ENCODE data around the gene ATAT1. TPM values are rescaled to one million over a fixed set of nuclear protein-coding genes. Genes with fewer than 3 reads are reported as not detected.
A peak's percentile ranks its signal among the peaks of the same experiment; 100 is the strongest.

ATAT1 gene
- total RNA-seq, 2 donors from 2014 or later: 2.7 to 3.8 TPM

DNA sequence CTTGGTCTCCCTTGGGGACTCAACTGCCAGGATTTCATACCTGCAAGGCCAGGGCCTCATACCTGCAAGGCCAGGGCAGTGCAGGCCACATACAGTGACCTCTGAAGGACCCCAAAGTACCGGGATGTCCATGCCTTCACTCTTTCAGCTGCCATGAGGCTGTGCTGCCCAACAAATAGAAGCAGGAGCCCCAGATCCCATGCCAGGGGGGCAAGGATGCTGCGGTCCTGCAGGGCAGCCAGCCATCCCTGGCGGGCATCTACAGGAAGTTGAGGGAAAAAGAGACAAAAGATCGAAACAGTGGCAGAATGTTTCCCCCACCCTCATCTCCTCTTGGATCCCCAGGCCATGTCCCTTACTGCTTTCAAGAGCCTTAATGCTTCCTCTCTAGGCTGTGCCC lies 63.3 kb downstream of the ATAT1 start:
- intact Hi-C loops (cut with DNase I): no loop called here
- DNase-seq: no peak
- no peak for ATAC-seq

DNA sequence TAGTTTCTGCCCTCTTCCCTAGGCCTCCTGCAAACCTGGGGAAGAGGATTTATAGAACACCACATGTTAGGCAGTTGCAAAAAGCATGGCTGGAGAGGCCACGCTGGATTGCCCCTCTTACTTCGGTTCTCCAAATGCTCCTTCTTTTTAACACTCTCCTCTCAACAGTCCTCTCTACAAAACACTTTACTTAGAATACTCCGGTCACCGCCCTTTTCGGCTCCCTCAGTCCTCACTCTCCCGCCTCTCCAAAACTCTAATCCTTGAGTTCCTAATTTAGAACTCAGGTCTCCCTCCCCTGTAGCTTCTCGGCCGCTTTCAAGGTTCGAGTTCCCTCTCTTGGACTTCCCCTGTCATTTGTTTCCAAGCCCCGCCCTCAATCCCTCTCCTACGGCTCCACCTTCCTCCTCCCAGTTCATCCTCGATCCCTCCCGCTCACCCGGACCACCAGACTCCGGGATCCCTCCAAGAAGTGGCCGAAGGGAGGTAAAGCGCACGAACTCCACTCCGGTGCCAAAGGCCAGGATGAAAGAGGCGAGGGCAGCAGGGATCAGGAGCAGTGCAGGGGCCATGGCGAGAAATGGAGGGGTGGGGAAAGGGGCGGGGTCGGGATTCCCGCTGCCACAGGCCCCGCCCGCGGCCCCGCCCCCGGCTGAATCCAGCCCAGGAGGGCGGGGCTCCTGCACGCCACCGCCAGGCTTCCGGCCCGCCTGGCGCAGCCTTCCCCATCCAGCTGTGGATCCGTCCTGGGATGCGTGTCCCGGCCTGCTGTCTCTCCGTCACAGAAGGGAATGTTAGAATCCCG lies 63.9 kb downstream of the ATAT1 start, which contains the start of gene NRM:
Gene NRM (minus strand): TSS at position 582 of the 805 bp plus-strand sequence. CDS start 10 bp downstream, at position 572.
- intact Hi-C loops (cut with DNase I): no loop called here
- DNase-seq (peak; percentile 93), ATAC-seq (peak; percentile 67 to 76)

DNA sequence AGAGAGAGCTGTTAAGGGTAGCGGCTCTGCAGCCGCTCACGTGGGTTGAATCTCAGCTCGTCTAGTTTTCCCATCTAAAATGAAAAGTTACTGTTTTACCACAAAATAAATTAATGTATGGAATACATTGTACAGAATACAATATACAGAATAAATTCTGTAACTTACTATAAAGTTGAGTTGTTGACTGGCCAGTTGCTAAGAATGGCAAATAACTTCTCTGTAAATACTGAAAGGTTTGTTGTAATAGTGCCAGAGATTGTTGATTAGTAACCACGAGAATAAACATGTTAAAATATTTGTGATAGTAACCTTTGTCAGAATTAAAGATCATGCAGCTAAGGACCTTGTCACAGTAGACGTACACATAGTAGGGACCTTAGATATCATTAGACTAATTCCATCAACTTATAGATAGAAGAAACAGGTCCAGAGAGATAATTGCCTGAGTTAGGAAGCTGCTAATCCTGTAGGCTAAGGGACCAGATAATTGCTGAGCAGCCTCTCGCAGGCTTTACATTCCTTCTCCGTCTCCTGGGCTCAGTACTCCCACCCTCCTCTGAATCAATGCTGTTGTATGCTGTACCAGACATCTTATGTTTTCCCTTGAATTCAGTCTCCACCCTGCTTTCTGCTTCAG lies 64.7 kb downstream of the ATAT1 start:
- ATAC-seq (no peak), DNase-seq (no peak)
- intact Hi-C loops (cut with DNase I): no loop called here

Small RNA genes within 50 kb of the gene (microRNA-seq; reads per million reads assigned to microRNA genes)
- gene MIR877: 9.3 to 34.9 reads per million in 2 donors

Other genes starting within 250 kb of the ATAT1 start
- 100 to 1,000 TPM; 210 to 242 TPM for gene HLA-E, start 137.4 kb upstream of the ATAT1 start, total RNA-seq
- gene GNL1, start 70.4 kb upstream of the ATAT1 start, total RNA-seq: 10 to 100 TPM; 25.7 to 32.1 TPM
- 1 to 10 TPM; 4.6 to 5.4 TPM for gene PRR3, start 69.6 kb upstream of the ATAT1 start, total RNA-seq
- gene ABCF1, start 55.4 kb upstream of the ATAT1 start, total RNA-seq: 10 to 100 TPM; 30.7 to 45.9 TPM
- 10 to 100 TPM; 37.3 to 42.1 TPM for gene PPP1R10, start 9.6 kb upstream of the ATAT1 start, total RNA-seq
- gene MRPS18B, start 9.0 kb upstream of the ATAT1 start, total RNA-seq: 10 to 100 TPM; 71.1 to 74.7 TPM
- gene C6orf136, start 20.3 kb downstream of the ATAT1 start, total RNA-seq: 10 to 100 TPM; 30.1 to 39.3 TPM
- gene DHX16, start 46.1 kb downstream of the ATAT1 start, total RNA-seq: 10 to 100 TPM; 17.6 to 18.6 TPM
- gene PPP1R18, start 59.8 kb downstream of the ATAT1 start, total RNA-seq: 10 to 100 TPM; 28.0 to 36.8 TPM
- gene NRM, start 64.1 kb downstream of the ATAT1 start, total RNA-seq: 1 to 10 TPM; 5.3 to 6.3 TPM
- gene MDC1, start 90.4 kb downstream of the ATAT1 start, total RNA-seq: 10 to 100 TPM; 19.1 to 25.6 TPM
- gene TUBB, start 93.5 kb downstream of the ATAT1 start, total RNA-seq: 100 to 1,000 TPM; 276 to 303 TPM
- 100 to 1,000 TPM; 170 to 179 TPM for gene FLOT1, start 115.8 kb downstream of the ATAT1 start, total RNA-seq
- 10 to 100 TPM; 23.0 to 81.5 TPM for gene IER3, start 117.7 kb downstream of the ATAT1 start, total RNA-seq